Activated T-cell treated with anti-CD3 and anti-CD28 coated beads for 48 hours (primary cell): ENCODE data around the gene FRA10AC1.
"Not testable (repeated sequence)": the region's sequence is repeated elsewhere in the genome, so short reads cannot be mapped to it uniquely, and the experiment has no call there.

Experiments
- DNase-seq: peaks from one replicate; pipeline ENCODE4 v3.0.0-alpha.2; 2020; ENCODE audit warnings: low read depth

Gene FRA10AC1

DNA sequence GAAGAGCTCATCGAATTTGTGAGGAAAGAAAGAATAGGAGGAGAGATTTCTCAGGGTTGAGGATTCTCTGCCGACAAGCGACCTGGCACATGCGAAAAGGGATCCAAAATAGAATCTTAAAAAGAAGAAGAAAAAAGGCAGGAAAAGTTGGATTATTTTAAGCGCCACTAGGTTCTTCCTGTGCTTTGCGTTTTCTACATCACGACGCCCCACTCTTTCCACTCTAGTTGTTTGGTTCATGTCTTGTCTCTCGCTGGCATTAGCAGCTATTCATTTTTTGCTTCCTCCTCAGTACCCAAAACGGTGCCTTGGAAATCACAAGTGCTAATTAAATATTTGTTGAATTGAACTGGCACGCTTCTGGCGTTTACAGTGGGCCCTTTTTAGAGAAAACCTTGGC is 674 bp upstream of the FRA10AC1 start:
- DNase-seq: no peak

DNA sequence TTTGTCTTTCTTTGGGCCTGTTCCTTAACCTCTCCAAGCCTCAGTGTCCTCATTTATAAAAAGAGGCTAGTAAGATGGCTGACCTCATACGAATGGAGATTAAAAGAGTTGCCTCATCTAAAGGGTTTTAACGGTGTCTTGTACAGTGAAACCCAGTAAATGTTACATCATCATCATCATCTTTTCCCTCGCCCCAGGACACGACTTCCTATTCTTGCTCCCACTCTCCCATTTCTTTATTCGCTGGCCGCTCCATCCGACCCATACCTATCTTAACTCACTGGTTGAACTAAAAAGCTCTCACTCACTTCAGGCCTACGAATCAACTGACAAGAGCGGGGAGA is 554 bp downstream of the FRA10AC1 start:
- DNase-seq: no peak

DNA sequence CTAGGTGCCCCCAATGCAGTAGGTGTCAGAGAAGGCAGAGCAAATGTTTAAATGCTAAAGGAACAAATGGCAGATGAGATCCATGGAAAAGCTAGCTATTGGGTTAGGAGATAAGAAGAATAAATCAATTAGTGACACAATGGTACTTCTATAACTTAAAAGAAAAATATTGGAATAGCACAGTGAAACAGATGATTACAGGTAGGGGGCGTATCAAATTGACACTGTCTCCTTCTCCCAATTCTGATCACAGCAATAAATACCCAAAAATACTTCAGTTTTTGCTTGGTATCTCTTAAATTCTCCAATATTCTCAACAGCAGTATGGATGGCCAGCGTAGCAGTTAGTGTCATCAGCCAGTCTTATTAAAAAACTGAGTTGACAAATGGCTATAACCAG is 5.2 kb downstream of the FRA10AC1 start:
- DNase-seq: no peak

DNA sequence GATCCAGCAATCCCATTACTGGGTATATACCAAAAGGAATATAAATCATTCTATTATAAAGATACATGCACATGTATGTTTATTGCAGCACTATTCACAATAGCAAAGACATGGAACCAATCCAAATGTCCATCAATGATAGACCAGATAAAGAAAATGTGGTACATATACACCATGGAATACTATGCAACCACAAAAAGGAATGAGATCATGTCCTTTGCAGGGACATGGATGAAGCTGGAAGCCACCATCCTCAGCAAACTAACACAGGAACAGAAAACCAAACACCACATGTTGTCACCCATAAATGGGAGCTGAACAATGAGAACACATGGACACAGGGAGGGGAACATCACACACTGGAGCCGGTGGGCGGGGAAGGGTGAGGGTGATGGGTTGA is 5.8 kb downstream of the FRA10AC1 start:
- DNase-seq: not testable (repeated sequence)

DNA sequence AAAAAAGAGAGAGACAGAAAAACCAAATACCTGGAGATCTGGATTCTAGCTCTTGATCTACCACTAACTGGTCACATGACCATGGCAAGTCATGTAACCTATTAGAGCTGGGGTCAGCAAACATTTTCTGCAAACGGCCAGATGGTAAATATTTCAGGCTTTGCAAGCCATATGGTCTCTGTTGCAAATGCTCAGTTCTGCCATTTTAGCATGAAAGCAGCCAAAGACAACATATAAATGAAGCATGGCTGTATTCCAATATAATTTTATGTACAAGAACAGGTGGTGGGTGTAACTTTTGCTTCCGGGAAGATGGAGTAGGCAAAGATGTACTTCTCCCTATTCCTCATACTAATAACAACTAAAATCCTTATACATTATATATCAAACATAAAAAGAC is 6.7 kb downstream of the FRA10AC1 start:
- no peak for DNase-seq

DNA sequence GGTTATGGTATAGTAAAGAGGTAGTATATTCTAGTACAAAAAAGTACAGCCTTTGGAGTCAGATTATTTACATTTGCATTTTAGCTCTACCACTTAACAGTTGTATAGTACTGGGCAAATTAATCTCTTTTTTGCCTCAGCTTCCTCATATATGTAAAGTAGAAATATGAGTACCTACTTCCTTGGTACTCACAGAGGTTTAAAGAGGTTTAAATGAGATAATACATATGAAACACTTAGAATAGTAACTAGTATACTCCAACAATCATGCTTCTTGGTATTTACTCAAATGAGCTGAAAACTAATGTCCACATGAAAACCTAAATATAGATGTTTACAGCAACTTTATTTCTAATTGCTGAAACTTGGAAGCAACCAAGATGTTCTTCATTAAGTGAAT is 14.7 kb downstream of the FRA10AC1 start:
- DNase-seq: no peak

DNA sequence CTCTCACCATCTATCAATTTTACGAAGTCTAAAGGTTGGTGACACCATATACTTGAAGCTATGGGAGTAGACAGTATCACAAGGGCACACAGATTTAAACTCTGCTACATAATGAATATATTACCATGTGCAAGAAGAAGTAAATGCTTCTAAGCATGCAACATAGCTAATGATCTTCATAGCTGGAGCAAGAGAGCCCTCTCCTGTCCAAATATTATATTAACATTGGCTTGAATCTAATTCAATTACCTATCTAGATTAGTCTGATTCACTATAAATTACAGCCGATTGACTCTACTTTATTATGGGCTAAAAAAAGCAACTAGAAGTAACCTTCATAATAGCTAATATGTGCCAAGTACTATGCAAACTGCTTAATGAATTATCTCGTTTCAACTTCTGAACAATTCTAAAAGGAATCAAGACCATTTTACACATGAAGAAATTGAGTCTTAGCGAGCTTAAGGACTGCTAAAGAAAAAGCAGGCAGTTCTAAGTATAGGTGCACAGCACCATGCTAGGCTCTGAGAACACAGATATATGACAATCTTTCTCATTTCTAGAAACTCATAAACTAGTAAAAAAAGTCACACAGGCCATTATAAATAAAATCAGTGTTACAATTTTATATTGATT is 21.9 kb downstream of the FRA10AC1 start:
- no peak for DNase-seq

DNA sequence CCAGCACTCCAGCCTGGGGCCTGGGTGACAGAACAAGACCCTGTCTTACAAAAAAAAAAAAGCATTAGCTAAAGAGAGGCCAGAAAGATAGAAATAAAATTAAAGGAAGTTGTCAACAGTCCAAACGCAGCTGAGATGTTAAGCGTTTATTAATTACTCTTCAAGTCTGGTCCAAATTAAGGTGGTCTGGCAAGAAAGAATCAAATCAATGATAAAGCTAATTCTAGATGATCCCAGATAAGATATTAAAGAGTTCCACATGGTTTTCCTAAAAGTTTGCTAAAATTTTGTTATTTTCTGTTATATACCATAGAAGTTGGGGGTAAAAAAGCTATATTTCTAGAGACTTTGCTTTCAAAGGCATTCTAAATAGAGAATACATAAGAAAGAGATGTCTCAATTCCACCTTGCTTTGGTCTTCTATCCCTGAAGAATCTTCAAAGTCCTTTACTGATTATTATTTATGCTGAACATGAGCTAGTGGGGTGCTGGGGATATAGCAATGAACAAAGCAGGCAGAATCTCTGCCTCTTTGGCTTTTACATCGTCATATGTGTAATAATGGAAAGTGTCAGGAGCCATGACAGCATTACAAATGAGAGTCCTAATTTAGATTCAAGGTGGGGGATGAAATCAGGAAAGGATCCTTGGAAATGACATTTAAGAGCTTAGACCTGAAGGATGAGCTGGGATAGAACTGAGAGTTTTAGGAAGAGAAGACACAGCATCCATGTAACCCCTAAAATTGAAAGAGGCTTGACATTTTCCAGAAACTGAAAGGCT is 23.4 kb downstream of the FRA10AC1 start:
- DNase-seq: no peak

DNA sequence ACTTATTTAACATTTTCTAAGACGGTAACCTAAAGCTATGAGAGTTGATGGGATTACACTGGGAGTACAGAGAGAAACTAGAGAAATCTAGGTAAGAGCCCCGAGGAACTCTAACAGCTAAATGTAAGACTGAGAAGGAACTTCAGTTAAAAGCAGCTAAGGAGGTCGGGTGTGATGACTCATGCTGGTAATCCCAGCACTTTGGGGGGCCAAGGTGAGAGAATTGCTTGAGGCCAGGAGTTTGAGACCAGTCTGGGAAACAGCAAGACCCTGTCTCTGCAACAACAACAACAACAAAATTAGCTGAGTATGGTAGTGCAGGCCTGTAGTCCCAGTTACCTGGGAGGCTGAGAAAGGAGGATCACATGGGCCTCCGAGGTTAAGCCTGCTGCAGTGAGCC is 24.0 kb downstream of the FRA10AC1 start:
- no peak for DNase-seq

DNA sequence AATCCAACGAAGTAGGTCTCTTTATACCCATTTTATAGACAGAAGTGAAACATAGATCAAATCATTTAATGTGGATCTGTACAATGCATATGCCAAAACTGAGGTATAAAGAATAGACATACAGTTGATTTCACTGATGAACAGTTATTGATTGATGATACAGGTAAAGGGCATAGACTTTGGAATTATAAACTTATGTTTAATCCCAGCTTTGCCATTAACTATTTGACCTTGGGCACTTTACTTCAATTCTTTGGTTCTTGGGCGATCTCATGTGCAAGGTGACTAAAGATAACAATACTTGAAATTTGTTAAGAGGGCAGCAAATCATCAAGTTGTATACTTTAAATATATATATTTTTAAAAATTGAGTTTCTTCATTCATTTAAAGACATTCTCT is 28.6 kb downstream of the FRA10AC1 start:
- DNase-seq: no peak

DNA sequence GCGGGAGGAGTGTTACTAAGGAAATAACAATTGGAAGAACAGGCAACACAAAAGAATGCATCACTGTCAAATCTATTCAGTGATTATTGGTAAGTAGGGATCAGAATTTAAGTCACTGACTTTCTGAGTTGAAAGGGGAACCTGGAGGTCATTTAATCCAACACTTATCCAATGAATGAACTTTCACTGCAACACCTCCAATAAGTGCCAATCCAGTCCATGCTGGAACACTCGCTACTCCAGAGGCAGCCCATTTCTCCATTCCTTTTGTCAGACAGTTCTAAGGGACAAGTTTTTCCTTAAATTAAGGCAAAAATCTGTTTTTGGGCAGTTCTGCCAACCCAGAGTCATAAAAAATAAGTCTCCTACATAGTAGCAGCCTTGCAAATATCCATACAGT is 29.5 kb downstream of the FRA10AC1 start:
- DNase-seq: no peak

DNA sequence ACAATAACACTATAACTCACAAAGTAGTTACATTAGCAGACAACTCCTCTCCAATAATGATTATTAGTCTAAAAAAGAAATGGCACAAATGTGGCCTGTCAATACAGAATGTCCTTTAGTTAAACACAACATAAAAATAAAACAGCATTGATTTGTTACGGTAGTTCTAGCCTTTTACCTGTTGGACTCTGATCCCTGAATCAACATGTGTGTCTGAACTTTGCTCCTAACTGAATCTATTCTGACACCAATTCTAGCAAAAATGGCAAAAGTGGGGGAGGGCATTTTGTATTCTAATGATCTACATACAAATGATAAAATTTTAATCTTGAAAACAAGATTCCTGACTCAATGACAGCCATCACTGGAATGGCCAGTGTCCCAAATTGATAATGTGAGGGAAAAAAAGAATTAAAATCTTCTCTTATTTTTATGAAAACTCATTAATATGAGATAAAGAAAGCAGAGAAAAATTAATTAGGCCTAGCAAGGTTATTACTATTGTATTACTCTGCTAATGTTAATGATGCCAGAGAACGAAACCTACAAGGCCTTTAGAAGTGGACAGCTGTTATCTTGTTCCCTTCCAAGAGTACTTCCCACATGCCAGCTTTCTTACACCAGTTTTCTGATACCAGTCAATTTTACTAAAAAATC is 30.2 kb downstream of the FRA10AC1 start:
- DNase-seq: no peak

DNA sequence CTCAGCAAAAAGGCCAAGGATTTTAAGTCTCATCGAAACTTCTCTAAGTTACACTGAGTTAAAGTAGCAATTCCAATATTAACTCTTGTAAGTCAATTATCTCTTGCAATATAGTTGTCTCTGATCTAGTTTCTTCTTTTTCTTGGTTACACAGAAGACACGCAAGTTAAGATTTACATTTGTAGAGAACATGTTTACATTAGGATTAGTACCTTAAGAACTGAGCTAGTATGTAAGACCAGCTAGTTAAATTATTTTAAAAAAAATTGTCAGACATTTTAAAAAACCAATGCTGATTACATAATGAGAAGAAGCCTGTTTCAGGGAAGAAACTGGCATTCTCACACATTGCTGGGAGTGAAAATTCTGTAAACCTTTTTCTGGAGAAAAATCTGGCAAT is 31.4 kb downstream of the FRA10AC1 start:
- DNase-seq: no peak

DNA sequence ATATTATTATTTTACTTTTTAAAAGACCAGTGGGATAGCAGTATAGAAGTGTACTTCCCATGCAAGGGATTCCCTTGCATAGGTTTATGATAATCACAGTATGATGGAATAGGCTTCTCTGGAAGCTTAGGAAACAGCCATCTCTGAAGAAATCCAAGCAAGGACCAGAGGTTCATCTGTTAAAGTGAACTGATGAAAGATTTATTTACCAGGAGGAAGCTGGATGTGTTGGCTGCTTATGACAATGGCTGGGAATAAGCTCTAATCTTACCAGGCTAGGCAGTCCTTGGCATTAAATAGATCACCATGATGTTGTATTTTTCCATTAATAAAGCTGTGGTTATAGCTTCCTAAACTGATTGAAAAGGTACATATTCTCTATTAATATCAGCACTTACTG is 32.0 kb downstream of the FRA10AC1 start:
- DNase-seq: no peak

DNA sequence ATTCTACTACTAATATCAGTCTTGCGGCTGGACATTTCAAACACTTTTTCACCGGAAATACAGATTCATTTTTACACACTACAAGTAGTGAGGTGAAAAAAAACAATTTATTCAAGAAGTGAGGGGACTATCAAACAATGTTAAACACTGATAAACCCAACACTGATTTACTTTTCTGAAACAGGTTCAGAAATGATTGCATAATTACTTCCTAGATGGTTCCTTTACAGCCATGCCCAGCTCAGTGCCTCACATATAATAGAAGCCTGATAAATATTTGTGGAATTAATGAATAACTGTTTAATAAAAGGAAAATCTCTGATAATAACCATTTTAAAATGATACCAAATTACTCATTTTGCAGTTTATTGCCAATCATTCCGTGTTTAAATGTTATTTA is 34.6 kb downstream of the FRA10AC1 start:
- DNase-seq: no peak

DNA sequence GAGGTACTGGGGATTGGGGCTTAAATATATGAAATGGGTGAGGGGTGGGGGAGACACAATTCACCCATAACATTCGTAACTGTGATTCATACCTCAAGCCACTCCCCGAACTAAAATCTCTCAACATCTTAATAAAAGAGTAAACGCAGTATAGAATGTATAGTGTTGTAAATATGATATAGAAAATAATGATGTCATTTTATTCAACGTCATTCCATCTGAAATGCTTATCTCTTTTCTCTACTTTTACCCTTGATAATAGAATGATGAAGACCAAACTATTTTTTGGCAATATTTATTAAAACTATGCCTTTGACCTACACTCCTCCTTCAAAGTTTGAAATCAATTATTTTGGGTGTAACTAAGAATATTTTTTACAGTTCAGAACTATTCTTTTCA is 36.4 kb downstream of the FRA10AC1 start:
- DNase-seq: no peak

DNA sequence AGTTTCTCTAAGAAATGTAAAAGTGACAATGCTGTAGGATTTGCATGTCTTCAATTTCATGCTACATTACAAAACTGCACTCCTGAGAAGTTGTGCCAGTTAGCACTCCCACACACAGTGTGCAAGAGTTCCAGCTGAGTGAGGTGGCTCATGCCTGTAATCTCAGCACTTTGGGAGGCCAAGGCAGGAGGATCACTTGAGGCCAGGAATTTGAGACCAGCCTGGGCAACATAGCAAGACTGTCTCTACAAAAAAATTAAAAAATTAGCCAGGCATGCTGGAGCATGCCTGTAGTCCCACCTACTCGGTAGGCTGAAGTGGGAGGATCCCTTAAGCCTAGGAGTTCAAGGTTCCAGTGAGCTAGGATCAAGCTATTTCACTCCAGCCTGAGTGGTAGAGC is 44.6 kb downstream of the FRA10AC1 start:
- DNase-seq: no peak

DNA sequence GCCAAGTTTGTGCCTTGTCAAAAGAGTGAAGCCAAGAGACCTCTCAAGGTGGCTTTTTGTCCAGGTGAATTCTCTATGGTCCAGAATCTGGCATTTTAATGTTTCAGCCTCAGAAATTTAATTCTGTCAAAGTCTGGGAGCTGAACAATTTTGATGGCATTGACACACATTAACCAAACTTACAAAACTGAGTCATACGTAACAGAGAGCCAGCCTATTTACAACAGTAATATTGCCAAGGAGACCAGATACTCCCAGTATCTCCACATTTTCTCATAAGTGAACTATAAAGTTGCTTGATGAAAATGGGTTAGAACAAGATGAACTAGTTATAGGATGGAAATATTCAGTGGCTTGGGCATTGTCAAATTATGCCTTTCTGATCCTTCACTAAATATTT is 46.2 kb downstream of the FRA10AC1 start:
- no peak for DNase-seq

DNA sequence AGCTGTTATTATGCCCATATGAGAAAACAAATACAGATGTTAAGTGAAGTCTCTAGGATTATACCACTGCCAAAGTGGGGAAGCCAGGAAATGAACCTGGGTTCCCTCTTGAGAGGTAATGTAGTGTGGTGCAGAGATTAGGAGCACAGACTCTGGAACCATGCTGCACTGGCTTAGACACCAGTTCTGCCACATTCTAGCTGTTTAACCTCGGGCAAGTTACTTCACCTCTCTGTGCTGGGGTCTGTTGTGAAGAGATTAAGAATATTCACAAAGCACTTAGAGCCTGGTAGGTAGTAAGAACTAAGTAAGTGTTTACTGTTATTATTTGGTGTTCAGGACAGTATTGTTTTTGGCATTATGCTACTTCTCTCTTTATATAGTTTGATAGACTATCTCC is 48.2 kb downstream of the FRA10AC1 start:
- no peak for DNase-seq

DNA sequence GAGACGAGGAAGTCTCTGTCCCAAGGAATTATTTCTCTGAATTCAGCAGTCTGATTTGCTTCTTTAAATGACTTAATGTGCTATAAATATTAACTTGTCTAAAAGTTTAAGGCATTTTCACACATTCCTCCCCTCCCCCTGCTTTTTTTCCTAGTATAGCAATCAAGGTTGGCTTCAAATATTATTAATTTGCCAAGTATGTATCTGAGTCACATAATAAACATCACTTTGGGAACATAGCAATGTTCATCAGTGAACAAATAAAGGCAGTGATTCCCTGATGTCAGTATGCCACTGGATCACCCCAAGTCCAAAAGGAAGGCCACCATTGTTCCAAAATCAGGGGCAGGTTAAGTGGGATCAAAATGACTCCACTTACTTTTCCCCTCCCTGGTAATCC is 49.5 kb downstream of the FRA10AC1 start:
- DNase-seq: no peak

DNA sequence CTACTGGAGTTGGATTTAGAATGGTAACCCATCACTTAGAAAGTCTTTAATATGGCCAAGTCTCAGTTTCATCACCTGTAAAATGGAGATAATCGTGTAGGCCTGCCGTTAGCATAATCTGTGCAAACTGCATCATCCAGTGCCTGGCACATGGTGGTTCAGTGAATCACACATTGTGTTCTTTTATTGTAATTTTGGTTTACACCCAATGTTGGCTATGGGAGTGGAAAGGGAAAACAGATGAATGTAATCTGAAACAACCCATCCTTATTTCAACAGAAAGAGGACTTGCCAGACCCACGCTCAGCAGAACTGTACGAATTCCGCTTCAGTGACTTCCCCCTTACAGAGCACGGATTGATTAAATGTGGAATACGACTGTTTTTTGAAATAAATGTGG is 62.6 kb downstream of the FRA10AC1 start:
- no peak for DNase-seq

DNA sequence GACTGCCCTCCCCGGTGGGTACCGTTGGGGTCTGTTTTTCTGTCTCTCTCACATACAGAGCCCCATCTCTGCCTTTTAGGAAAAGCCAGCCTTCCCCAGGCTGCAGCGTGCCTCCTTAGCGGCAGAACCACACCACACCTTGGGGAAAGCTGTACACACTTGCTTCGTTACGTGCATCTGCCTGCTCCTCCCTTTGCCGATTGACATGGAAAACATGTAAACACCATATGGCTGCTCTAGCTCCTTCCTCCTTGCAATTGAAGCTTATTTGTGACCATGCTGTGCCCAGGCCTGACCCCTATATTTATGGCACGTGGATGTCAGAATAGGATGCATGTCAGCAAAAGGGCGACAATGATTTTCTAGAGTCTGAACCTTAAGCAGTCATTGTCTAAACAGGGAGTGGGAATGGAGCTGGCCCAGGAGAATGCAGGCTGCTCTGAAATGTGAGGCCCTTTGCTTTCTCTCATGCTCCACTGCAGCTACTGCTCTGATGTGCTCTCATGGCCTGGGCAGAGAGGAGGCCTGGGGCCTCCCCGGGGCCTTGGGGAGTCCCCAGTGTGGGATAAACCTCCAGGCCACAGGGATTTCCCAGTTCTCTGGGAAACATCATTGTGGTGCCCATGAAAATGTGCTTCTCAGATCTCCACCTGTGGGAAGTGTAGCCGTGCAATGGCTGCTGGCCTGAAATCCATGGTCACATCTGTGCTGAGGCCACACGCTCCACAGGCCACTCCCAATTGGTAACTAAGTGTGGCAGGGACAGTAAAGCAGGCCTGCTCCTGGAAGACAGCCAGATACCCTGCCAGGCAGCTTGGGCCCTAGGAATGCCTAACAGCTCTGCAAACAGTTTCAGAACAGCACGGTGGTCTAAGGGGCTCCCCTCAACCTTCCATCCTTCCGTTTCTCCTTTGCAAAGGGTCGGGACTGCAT is 71.5 kb downstream of the FRA10AC1 start:
- no peak for DNase-seq
